ENCODE data around the gene MRPS2. TPM values are rescaled to one million over a fixed set of nuclear protein-coding genes. Genes with fewer than 3 reads are reported as not detected.

Gene MRPS2
- total and polyA plus RNA-seq, 9 of the 15 experiments (the other 6 are each of a cell fraction or from before 2014, with no cell fraction given), result 8.0 to 167 (median 81.3) TPM

DNA sequence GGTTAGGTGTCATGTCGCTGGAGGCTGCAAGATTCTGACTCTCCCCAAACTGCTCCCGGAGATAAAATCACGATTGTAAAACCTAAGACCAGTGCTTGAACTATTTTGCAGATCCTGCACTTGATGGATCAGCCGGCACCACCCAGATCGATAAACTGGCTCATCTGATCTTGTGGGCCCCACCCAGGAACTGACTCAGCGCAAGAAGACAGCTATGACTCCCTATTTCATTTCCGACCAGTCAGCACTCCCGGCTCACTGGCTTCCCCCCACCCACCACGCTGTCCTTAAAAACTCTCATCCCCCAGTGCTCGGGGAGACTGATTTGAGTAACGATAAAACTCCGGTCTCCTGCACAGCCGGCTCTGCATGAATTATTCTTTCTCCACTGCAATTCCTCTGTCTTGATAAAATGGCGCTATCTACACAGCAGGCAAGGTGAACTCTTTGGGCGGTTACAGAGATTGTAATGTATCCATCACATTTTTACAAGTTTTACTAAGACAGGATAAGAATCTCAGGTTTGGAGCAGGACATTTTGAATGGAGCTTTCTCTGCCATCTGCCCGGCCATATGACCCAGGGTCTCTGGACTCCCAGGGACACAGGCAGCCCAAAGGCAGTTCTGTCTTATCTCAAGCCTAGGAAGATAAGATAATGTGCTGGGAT, 31.5 kb upstream of the MRPS2 start (continued):
- TF ChIP-seq HSF4 (CRISPR knock-in tag; IDR thresholded peaks at IDR 0.05; ENCODE audit: borderline replicate concordance), result no peak
- no peak for TF ChIP-seq ELF1 (tag; IDR thresholded peaks at IDR 0.05)
- TF ChIP-seq ZFP1 (CRISPR knock-in tag; IDR thresholded peaks at IDR 0.05), result no peak
- TF ChIP-seq SRSF3 (IDR thresholded peaks at IDR 0.05; ENCODE audit: insufficient read depth, low read length), result no peak
- TF ChIP-seq RAD21 (CRISPR knock-in tag; conservative IDR thresholded peaks at IDR 0.05 in 1 of 2, IDR thresholded peaks at IDR 0.05 in 1 of 2), result no peak
- TF ChIP-seq, protein P1, sequence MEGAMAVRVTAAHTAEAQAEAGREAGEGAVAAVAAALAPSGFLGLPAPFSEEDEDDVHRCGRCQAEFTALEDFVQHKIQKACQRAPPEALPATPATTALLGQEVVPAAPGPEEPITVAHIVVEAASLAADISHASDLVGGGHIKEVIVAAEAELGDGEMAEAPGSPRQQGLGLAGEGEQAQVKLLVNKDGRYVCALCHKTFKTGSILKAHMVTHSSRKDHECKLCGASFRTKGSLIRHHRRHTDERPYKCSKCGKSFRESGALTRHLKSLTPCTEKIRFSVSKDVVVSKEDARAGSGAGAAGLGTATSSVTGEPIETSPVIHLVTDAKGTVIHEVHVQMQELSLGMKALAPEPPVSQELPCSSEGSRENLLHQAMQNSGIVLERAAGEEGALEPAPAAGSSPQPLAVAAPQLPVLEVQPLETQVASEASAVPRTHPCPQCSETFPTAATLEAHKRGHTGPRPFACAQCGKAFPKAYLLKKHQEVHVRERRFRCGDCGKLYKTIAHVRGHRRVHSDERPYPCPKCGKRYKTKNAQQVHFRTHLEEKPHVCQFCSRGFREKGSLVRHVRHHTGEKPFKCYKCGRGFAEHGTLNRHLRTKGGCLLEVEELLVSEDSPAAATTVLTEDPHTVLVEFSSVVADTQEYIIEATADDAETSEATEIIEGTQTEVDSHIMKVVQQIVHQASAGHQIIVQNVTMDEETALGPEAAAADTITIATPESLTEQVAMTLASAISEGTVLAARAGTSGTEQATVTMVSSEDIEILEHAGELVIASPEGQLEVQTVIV (CRISPR knock-in tag; IDR thresholded peaks at IDR 0.05; ENCODE audit: borderline replicate concordance), result no peak
- TF ChIP-seq, protein P2, sequence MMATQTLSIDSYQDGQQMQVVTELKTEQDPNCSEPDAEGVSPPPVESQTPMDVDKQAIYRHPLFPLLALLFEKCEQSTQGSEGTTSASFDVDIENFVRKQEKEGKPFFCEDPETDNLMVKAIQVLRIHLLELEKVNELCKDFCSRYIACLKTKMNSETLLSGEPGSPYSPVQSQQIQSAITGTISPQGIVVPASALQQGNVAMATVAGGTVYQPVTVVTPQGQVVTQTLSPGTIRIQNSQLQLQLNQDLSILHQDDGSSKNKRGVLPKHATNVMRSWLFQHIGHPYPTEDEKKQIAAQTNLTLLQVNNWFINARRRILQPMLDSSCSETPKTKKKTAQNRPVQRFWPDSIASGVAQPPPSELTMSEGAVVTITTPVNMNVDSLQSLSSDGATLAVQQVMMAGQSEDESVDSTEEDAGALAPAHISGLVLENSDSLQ (IDR thresholded peaks at IDR 0.05), result peak; percentile 68
- no peak for TF ChIP-seq ZKSCAN3 (CRISPR knock-in tag; IDR thresholded peaks at IDR 0.05)
- no peak for TF ChIP-seq HMGN3 (IDR thresholded peaks at IDR 0.05; ENCODE audit: borderline replicate concordance, extremely low read depth, insufficient read length, low read depth, low read length)
- TF ChIP-seq SMARCA4 (IDR thresholded peaks at IDR 0.05), result peak; percentile 94
- no peak for TF ChIP-seq PRMT5 (CRISPR knock-in tag; IDR thresholded peaks at IDR 0.05)
- TF ChIP-seq ETS2 (tag; IDR thresholded peaks at IDR 0.05; ENCODE audit: borderline replicate concordance, poor library complexity, severe bottlenecking), result no peak
- peak; percentile 97 for TF ChIP-seq DPF2 (IDR thresholded peaks at IDR 0.05)
- no peak for TF ChIP-seq ZNF436 (CRISPR knock-in tag; IDR thresholded peaks at IDR 0.05)
- TF ChIP-seq SOX6 (IDR thresholded peaks at IDR 0.05), result peak; percentile 83
- TF ChIP-seq HMG20A (CRISPR knock-in tag; conservative IDR thresholded peaks at IDR 0.05), result no peak
- TF ChIP-seq CCNT2 (IDR thresholded peaks at IDR 0.05; ENCODE audit: borderline replicate concordance, extremely low read depth, insufficient read length, low read depth, low read length), result peak; percentile 72
- peak in 1 of 2 experiments; percentile 86; a peak in 1 of 4 replicates for TF ChIP-seq ARNT (IDR thresholded peaks at IDR 0.05)
- TF ChIP-seq TOE1 (IDR thresholded peaks at IDR 0.05; ENCODE audit: borderline replicate concordance), result peak; percentile 39; the same call in 1 of the 2 replicates
- no peak for TF ChIP-seq TOE1 (CRISPR knock-in tag; IDR thresholded peaks at IDR 0.05; ENCODE audit: borderline replicate concordance, low read depth)
- TF ChIP-seq ZNF282 (CRISPR knock-in tag; IDR thresholded peaks at IDR 0.05), result no peak
- TF ChIP-seq CHD4 (IDR thresholded peaks at IDR 0.05; ENCODE audit: insufficient read depth, insufficient replicate concordance, low read depth, low read length, poor library complexity, severe bottlenecking), result no peak
- no peak for TF ChIP-seq ZNF408 (CRISPR knock-in tag; IDR thresholded peaks at IDR 0.05; ENCODE audit: low read depth)
- TF ChIP-seq HDAC2 (IDR thresholded peaks at IDR 0.05), result peak; percentile 90
- TF ChIP-seq SMARCE1 (IDR thresholded peaks at IDR 0.05), result peak; percentile 91
